ENCODE data around the gene EEIG1. TPM values are rescaled to one million over a fixed set of nuclear protein-coding genes. Genes with fewer than 3 reads are reported as not detected.

The EEIG1 gene
- polyA plus RNA-seq, 1 experiment = 26.6 TPM

DNA sequence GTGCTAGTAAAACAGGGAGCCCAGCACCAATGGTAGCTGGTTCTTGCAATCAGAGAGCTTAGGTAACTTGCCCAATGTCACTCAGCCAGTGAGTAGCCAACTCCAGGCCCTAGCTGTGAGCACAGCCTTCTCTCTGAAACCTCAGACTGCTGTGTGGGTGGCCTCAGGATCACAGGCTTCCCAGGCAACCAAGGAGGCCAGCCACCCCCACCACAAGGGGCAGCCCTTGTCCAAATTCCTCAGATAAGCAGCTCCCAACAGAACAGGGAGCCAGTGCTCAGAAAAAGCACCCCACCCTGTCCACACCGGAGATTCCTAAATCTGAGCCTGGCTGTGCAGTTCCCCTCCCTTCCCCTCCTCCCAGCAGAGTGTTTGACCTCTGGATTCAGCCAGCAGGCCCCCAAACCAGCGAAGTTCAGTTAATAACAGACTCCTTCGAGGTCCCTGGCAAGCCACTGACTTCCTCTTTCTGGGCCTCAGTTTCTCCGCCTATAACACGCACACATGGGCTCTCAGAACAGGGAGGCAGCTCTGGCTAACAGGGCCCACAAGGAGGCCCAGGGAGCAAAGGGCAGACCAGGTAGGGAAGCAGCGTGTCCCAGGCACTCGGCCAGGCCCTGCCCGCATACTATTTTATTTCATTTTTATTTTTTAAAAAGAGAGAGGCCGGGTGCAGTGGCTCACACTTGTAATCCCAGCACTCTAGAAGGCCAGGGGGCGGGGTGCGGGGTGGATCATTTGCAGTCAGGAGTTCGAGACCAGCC, 2.7 kb downstream of the EEIG1 start:
- peak; percentile 28 for TF ChIP-seq CTCF (IDR thresholded peaks at IDR 0.05; ENCODE audit: insufficient read depth, low read depth, low read length)
- ChIA-PET POLR2A (no interaction called here), CTCF (interaction anchor here (0.6 to 7.9 kb wide), 5 partner anchors 36 to 595 kb away, joined by 3 to 64 read pairs (median 4); no protein-coding TSS in a partner anchor)
- Histone ChIP-seq H3K4me3 (ENCODE audit: low read depth, low read length) (peak overlapping the region; percentile 68), H3K36me3 (ENCODE audit: control insufficient read depth, insufficient read depth, low read length) (no peaks in the 10 kb centered on the region), H3K27me3 (ENCODE audit: control insufficient read depth, insufficient read depth, low read length) (no peaks in the 10 kb centered on the region)
- no peak for DNase-seq (ENCODE audit: low read depth)

- CTCF ChIA-PET = interaction anchor here (1.3 to 7.9 kb wide), 4 partner anchors 35 to 121 kb away, joined by 3 to 64 read pairs (median 6); no protein-coding TSS in a partner anchor
- no peak for TF ChIP-seq CTCF (IDR thresholded peaks at IDR 0.05; ENCODE audit: insufficient read depth, low read depth, low read length)
- POLR2A ChIA-PET = no interaction called here
- peak overlapping the region; percentile 24 for H3K4me3 ChIP-seq (ENCODE audit: low read depth, low read length)
- no peaks in the 10 kb centered on the region for H3K36me3 ChIP-seq (ENCODE audit: control insufficient read depth, insufficient read depth, low read length)
- H3K27me3 ChIP-seq (ENCODE audit: control insufficient read depth, insufficient read depth, low read length) = no peaks in the 10 kb centered on the region
- DNase-seq (ENCODE audit: low read depth) = no peak
Measured at GRCh38 chr9:127977009-127977883, 3.5 kb downstream of the EEIG1 start.

DNA sequence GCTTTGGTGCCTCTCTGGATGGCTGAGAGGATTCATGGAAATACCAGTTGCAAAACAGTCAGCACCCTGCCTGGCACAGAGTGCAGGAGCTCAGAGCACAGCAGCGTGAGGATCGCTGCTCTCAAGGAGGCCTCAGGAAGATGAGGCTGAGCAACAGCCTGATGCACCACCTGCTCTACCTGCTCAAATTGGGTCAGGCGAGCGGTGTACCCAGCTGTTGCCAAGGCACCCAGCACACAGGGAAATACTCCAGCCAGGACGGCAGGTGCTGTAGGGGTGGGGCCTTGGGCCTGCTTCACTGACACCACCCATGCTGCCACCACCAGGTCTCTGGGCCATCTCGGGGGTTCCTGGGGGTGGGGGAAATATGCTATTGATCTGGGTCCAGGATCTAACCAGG, 4.3 kb downstream of the EEIG1 start:
- CTCF ChIA-PET = interaction anchor here (7.9 kb wide), 1 partner anchor 35 kb away, joined by 64 read pairs; no protein-coding TSS in a partner anchor
- no peaks in the 10 kb centered on the region for H3K27me3 ChIP-seq (ENCODE audit: control insufficient read depth, insufficient read depth, low read length)
- TF ChIP-seq CTCF (IDR thresholded peaks at IDR 0.05; ENCODE audit: insufficient read depth, low read depth, low read length) = no peak
- POLR2A ChIA-PET = no interaction called here
- no peaks in the 10 kb centered on the region for H3K36me3 ChIP-seq (ENCODE audit: control insufficient read depth, insufficient read depth, low read length)
- H3K4me3 ChIP-seq (ENCODE audit: low read depth, low read length) = no peak overlapping the region
- no peak for DNase-seq (ENCODE audit: low read depth)

GRCh38 chr9:127975376-127976315, 5.1 kb downstream of the EEIG1 start:
- ChIA-PET CTCF (interaction anchor here (7.9 kb wide), 1 partner anchor 34 kb away, joined by 64 read pairs; no protein-coding TSS in a partner anchor), POLR2A (no interaction called here)
- Histone ChIP-seq H3K27me3 (ENCODE audit: control insufficient read depth, insufficient read depth, low read length) (no peaks in the 10 kb centered on the region), H3K4me3 (ENCODE audit: low read depth, low read length) (no peak overlapping the region), H3K36me3 (ENCODE audit: control insufficient read depth, insufficient read depth, low read length) (no peaks in the 10 kb centered on the region)
- TF ChIP-seq CTCF (IDR thresholded peaks at IDR 0.05; ENCODE audit: insufficient read depth, low read depth, low read length) = no peak
- no peak for DNase-seq (ENCODE audit: low read depth)

Data from BJ (cell line).